ENCODE results near the gene EHD2.

The EHD2 gene

DNA sequence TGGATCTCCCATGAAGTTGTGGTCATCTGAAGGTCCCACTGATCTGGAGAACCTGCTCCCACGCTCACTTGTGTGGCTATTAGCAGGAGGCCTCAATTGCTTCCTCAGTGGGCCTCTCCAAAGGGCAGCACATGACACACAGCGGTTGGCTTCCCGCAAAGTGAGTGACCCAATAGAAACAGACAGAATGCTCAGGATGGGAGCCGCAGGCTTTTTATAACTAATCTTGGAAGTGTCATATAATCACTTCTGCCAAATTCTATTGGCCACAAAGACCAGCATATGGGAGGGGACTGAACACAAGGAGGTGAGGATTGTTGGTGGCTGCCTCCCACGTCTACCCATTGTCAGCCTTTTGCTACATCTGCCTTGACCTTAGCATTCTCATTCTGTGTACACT lies 22.1 kb upstream of the EHD2 start:
- DNase-seq (ENCODE audit: extremely low read depth in 1 of 2, low read depth in 1 of 2): no peak

DNA sequence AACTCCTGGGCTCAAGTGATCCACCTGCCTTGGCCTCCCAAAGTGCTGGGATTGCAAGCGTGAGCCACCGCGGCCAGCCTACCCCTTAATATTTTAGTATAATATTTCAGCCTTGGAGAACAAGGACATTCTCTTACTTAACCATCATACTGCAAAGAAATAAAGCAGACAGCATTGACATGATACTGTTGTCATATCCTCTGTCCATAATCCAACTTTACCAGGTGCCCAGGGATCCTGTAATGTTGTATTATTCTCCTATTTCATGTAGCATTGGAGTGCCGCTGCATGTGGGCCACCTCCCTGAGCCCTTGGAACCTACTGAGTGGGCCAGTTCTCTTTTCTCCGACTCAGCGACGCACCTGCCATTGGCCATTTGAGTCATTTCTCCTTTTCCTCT lies 21.4 kb upstream of the EHD2 start:
- no peak for DNase-seq (ENCODE audit: extremely low read depth in 1 of 2, low read depth in 1 of 2)

DNA sequence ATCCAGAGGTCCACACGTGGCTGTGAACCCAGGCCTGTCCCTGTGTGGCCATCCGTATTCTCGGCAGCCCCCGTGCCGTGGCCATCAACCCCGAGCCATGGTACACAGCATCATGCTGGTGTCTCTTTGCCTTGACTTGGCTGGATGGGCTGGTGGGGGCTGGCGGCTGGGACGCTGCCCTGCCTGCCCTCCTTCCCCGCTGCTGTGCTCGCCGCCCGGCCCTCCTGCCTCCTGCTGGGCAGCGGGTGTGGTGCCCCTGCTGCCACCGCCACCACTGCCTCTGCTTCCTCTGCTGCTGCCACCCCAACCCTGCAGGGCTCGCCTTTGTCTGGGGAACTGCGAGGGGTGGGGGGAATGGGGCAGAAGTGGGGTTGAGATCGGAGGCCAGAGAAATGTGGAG lies 19.7 kb upstream of the EHD2 start:
- no peak for DNase-seq (ENCODE audit: extremely low read depth in 1 of 2, low read depth in 1 of 2)

DNA sequence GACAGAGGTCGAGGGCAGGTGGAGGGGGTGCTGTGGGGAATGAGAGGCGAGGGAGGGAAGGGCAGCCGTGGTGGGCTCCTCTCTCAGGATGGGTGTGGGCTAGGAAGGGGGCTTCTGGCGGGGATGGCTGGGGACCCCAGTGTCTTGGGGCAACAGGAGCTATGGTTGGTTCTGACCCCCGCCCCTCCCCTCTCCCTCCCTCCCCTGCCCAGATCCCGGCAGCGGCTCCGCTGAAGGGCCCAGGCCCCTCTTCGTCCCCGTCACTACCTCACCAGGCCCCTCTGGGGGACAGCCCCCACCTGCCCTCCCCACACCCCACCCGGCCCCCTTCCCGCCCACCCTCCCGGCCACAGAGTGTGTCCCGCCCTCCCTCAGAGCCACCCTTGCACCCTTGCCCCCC lies 19.3 kb upstream of the EHD2 start:
- DNase-seq (ENCODE audit: extremely low read depth in 1 of 2, low read depth in 1 of 2): no peak

DNA sequence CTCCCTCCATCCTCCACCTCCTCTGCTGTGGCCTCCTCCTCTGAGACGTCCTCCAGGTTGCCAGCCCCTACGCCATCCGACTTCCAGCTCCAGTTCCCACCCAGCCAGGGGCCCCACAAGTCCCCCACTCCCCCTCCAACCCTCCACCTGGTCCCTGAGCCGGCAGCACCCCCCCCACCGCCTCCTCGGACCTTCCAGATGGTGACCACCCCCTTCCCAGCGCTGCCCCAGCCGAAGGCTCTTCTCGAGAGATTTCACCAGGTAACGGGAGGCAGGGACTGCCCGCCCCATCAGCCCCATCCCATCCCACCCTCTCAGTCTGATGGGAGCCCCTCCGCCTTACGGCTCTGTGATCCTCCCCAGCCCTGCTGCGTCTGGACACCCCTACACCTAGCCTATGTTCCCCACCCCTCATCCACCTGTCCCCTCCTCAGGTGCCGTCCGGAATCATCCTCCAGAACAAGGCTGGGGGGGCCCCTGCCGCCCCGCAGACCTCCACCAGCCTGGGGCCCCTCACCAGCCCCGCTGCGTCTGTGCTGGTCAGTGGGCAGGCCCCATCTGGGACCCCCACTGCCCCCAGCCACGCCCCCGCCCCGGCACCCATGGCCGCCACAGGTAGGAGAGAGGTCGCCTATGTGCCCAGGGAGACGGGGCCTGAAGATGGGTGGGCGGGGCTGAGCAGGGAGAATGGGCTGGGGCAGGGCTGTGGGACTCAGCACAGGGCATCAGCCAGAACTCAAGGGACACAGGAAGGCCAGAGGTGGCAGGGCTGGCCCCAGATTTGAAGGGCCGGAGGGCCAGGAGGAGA lies 18.6 kb upstream of the EHD2 start:
- DNase-seq (ENCODE audit: extremely low read depth in 1 of 2, low read depth in 1 of 2): no peak

DNA sequence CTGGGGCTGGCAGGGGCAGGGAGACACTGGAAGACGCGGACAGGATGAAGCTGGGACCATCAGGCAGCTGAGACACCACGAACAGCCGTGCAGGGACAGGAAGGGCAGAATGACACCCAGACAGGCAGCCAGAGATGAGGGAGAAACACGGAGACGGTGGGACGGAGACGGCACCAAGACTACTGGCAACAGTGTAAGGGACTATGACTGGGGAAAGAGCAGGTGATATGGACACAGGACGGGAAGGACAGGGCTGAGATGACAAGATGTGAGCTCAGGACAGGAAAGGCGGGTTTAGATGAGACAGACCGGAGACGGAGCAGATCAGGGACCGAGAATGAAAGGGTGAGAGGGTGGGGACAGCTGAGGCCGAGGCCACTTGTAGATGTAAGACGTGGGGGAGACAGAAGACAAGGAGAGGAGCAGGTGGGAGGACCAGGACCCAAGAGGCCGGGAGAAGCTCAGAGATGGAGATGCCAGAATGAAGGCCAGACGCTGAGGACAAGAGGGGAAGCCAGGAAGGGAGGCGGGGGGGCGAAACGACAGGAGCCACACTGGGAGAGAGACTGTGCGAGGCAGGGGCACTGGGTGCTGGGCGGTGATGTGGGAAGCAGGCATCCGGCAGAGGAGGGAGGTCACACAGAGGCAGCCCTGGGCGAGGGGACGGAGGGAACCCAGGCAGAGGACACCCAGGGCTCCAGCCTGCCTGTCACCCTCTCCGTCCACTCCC lies 17.5 kb upstream of the EHD2 start:
- DNase-seq (ENCODE audit: extremely low read depth in 1 of 2, low read depth in 1 of 2): no peak

DNA sequence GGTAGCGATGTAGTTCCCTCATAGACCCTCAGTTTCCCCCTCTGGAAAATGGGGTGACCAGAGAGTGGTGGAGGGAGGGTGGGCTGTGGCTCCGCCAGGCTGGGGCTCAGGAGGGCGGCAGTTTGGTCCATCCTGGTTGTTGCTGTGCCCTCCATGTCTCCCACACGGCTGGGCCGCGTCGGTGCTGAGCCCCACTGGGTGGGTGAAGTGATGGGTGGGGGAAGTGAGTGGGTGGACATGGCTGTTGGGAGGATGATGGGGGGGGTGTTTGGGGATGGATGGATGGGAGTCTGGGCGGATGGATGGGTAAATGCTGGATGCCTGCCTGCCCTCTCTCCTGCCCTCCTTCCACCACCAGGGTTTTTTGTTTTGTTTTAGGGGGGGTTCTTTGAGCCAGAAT lies 16.6 kb upstream of the EHD2 start:
- no peak for DNase-seq (ENCODE audit: extremely low read depth in 1 of 2, low read depth in 1 of 2)

DNA sequence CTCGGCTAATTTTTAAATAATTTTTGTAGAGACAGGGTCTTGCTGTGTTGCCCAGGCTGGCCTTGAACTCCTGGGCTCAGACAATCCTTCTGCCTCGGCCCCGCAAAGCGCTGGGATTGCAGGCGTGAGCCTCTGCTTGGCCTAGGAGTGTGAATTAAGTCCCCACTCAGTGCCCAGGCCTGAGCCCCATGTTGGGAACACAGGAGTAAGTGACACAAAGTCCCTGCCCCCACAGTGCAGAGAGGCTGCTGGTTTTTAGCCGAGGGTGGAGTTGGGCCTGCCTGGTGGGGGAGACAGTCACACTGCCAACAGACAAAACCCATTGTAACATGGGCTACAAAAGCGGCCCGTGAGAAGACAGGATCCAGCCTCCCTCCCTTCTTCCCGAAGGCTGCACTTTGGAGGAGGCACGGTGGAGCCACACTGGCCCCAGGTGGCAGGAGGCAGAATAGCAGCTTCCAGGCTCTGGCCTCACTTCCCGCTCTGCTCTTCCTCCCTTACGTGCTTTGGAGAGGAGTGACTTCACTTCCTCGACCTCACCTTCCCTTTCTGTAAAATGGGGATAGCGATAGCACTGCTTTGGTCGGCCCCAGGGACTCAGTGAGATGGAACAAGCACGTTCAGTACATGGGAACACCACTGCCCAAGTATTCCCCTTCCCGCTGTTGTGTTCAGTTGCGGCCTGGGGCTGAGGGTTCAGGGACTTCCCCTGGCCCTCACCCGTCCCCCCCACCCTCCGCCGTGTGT lies 15.2 kb upstream of the EHD2 start:
- DNase-seq (ENCODE audit: extremely low read depth in 1 of 2, low read depth in 1 of 2): peak in 1 of 2 donors; percentile 27

DNA sequence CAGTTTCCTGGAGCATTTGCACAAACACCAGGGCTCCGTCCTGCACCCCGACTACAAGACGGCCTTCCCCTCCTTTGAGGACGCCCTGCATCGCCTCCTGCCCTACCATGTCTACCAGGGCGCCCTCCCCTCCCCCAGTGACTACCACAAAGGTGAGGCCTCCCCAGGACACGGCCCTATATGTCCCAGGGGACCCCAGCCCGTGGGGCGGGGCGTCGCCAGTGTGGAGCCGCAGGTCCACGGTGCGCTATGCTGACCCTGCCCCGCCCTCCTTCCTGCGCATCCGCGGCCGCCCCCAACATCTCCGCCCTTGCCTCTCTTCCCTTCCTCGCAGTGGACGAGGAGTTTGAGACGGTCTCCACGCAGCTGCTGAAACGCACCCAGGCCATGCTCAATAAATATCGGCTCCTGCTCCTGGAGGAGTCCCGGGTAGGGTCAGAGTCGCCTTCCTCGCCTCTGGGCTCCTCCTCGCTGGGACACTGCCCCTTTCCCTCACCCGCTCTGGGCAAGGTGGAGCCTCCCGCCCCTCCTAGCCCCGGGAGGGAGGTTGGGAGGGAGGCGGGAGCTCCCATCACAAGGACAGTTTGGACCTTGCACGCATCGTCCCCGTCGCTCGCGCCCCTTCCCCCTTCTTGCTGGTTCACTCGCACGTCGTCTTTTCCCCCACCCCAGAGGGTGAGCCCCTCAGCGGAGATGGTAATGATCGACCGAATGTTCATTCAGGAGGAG lies 14.4 kb upstream of the EHD2 start:
- no peak for DNase-seq (ENCODE audit: extremely low read depth in 1 of 2, low read depth in 1 of 2)

DNA sequence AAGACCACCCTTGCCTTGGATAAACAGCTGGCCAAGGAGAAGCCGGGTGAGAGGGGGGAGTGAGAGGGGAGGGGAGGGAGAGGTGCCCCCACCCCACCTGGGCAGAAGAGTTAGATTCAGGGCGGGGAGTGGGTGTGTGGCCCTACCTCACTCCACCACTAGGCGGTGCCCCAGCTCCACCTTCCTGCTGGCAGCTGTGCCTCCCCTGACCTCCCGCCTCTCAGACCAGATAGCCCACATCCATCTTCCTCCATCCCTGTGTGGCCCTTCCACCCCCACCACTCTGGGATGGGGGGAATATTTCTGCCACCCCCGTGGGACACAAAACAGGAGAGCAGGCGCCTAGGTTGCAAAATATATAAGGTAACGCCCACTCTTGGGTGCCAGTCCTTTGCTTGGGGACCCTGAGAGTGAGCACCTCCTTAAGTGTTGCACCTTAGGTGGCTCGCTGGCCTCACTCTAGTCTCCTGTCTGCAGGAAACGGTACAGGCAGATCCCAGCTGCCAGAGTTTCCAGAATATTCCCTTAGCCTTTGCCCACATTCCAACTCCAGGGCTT lies 13.8 kb upstream of the EHD2 start:
- DNase-seq (ENCODE audit: extremely low read depth in 1 of 2, low read depth in 1 of 2): peak in 1 of 2 donors; percentile 33

DNA sequence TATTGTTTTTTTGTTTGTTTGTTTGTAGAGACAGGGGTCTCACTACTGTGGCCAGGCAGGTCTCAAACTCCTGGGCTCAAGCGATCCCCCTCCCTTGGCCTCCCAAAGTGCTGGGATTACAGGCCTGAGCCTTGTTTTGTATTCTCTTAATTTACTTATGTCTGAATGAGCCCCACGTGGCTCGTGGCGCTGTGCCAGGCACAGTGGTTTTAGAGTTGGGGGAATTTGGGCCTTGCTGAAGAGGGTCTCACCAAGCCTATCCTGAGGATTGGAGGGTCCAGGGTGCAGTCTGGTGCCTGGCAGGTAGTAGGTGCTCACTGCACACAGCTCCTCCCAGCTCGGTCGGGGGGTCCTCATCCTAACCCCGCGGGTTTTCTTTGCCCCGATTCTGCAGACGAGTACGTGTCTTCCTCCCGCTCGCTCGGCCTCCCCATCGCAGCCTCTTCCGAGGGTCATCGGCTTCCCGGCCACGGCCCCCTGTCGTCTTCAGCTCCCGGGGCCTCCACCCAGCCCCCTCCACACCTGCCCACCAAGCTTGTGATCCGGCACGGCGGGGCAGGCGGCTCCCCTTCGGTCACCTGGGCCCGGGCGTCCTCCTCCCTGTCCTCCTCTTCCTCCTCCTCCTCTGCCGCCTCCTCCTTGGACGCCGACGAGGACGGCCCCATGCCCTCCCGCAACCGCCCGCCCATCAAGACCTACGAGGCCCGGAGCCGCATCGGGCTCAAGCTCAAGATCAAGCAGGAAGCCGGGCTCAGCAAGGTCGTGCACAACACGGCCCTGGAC lies 12.1 kb upstream of the EHD2 start:
- no peak for DNase-seq (ENCODE audit: extremely low read depth in 1 of 2, low read depth in 1 of 2)

DNA sequence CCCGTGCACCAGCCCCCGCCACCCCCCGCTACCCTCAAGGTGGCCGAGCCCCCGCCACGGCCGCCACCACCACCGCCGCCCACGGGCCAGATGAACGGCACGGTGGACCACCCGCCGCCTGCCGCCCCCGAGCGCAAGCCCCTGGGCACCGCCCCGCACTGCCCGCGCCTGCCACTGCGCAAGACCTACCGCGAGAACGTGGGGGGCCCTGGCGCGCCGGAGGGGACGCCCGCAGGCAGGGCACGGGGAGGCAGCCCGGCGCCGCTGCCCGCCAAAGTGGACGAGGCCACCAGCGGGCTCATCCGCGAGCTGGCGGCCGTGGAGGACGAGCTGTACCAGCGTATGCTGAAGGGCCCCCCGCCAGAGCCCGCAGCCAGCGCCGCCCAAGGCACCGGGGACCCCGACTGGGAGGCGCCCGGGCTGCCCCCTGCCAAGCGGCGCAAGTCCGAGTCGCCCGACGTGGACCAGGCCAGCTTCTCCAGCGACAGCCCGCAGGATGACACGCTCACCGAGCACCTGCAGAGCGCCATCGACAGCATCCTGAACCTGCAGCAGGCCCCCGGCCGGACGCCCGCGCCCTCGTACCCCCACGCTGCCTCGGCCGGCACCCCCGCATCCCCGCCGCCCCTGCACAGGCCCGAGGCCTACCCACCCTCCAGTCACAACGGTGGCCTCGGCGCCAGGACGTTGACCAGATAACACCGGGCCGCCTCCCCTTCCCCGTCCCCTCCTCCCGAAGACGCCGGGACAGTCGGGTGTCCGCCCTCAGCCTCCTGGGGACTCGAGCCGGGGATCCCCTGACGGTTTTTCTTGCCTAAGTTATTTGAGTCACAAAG lies 11.3 kb upstream of the EHD2 start:
- DNase-seq (ENCODE audit: extremely low read depth in 1 of 2, low read depth in 1 of 2): no peak

DNA sequence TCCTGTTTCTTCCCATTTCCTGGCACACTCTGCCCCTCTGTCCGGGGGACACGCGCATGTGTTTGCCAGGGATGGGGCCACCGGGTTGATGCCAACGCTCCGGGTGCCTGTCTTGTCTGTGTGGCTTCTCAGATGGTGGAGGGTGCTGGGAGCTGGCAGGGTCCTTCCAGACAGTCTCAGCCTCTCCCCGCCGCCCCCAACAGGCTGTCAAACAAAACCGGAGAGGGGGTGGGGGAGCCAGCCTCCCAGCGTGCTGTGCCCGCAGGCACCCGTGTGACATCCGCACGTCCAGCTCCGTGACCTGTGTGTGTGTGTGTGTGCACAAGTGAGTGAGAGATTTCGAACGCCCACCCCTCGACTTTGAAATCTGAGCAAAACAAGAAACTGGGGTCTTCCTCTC lies 10.6 kb upstream of the EHD2 start:
- DNase-seq (ENCODE audit: extremely low read depth in 1 of 2, low read depth in 1 of 2): no peak

DNA sequence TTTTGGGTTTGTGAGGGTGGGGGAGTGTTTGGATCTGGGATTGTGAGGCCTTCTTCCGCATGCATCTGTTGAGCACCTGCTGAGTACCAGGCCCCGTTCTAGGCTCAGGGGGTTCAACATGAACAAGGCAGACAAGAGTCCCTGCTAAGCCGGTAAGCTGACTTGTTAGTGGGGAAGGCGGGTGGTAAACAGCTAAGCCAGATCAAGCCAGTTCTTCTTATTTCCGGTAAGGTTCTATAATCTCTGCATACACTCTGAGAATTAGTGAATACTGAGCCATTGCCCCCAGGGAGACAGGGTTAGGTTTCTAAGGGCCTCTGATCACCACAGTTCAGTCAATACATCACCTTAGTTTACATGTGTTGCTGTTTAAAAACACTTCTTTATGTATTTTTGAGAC lies 9.9 kb upstream of the EHD2 start:
- DNase-seq (ENCODE audit: extremely low read depth in 1 of 2, low read depth in 1 of 2): no peak

DNA sequence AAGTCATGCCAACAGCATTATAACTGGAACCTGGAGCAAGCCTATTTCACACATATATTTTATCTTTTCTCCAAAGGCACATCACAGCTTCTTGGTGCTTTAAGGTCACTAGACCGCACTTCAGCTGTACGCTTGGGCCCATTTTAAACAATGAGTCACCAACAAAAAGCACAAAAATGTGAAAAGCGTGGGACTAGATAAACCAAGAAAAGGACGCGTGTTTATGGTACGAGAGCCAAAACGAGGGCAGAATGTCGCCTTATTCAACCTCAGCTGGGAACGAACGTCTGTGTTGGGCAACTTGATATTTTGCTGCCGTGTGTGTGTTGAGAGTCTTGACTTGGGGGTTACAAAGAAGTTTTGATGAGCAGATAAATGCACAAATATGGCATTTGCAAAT lies 9.2 kb upstream of the EHD2 start:
- no peak for DNase-seq (ENCODE audit: extremely low read depth in 1 of 2, low read depth in 1 of 2)

DNA sequence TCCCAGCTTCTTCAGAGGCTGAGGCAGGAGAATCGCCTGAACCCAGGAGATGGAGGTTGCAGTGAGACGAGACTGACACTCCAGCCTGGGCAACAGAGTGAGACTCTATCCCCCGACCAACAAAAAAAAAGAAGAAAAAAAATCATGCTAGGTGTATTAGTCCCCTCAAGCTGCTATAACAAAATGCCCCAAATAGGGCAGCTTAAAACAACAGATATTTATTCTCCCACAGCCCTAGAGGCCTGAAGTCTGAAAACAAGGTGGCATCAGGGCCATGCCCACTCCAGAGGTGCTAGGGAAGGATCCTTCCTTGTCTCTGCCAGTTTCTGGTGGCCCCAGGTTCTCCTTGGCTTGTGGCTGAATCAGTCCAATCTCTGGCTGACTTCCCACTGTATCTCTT lies 8.6 kb upstream of the EHD2 start:
- no peak for DNase-seq (ENCODE audit: extremely low read depth in 1 of 2, low read depth in 1 of 2)

DNA sequence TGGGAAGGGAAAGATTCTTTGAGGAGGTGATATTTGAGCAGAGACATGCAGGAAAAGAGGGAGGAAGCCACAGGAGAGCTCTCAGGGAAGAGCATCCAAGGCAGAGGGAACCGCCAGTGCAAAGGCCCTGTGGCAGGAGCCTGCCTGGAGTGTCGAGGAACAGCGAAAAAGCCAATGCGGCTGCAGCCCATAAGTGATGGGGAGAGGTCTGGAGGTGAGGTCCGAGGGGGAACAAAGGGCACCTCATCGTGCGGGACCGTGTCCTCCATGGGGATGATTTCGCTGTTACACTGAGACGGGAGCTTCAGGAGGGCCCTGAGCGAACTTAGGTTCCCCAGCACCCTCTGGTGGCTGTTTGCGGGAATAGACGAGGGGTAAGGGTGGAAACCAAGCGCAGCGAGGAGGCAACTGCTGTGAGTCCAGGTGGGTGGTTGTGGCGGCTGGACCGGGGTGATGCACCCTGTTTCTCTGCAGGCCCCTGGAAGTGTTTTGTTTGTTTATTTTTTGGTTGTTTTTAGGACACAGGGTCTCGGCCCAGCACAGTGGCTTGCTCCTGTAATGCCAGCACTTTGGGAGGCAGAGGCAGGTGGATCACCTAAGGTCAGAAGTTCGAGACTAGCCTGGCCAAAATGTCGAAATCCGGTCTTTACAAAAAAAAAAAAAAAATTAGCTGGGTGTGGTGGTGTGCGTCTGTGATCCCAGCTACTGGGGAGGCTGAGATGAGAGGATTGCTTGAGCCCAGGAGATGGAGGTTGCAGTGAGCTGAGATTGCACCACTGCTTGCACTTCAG lies 5.9 kb upstream of the EHD2 start:
- DNase-seq (ENCODE audit: extremely low read depth in 1 of 2, low read depth in 1 of 2): peak; percentile 34 to 49

DNA sequence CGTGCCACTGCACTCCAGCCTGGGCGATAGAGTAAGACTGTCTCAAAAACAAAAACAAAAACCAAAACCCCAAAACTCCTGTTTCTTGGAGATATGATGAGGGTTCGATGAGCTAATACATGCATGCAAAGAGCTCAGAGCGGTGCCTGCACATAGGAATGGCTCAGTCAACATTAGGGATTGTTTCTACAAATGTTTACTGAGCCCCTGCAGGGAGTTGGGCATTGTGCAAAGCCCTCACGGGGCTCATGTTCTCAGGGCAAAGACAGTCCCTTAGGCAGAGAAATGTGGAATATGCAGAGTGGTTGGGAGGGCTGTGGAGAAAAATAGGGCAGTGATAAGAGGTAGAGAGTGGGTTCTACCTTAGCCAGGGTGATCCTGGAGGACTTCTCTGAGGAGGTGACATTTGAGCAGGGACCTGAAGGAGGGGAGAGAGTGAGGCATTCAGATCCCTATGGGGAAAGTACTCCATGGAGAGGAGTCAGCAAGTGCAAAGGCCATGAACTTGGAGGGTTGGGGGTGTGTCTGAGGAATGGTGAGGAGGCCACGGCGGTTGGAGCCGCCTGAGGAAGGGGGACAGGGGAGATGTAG lies 1.5 kb upstream of the EHD2 start:
- no peak for DNase-seq (ENCODE audit: extremely low read depth in 1 of 2, low read depth in 1 of 2)

Data from activated CD8-positive, alpha-beta memory T cell treated with anti-CD3 and anti-CD28 coated beads for 1 hour (primary cell).